Measurements from ENCODE around the gene PLEK2. TPM values are rescaled to one million over a fixed set of nuclear protein-coding genes. Genes with fewer than 3 reads are reported as not detected.

Gene PLEK2
- total and polyA plus RNA-seq, 2 of the 13 experiments (the other 11 are each of a cell fraction or from before 2014, with no cell fraction given) = 0.26 to 1.5 TPM

DNA sequence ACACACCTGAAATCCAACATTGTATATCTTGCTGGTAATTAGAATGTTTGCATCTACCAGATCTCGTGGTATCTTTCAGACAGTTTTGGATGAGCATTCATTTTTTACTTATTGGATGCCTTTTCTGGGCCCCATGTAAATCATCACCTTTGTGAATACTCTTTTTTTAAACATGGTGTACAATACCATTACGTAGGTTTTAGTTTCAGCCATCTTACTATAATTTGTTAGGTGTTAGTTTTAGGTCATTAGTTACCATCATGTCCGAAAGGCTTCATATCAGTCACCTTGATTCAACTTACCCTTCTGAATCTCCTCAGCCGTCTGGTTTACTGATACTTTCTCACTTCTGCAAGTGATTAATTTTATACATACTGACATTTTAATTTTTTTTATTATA is 46.5 kb downstream of the PLEK2 start (continued):
- TF ChIP-seq ZNF616 (CRISPR knock-in tag; IDR thresholded peaks at IDR 0.05; ENCODE audit: low read depth) = no peak
- TF ChIP-seq, protein P1, sequence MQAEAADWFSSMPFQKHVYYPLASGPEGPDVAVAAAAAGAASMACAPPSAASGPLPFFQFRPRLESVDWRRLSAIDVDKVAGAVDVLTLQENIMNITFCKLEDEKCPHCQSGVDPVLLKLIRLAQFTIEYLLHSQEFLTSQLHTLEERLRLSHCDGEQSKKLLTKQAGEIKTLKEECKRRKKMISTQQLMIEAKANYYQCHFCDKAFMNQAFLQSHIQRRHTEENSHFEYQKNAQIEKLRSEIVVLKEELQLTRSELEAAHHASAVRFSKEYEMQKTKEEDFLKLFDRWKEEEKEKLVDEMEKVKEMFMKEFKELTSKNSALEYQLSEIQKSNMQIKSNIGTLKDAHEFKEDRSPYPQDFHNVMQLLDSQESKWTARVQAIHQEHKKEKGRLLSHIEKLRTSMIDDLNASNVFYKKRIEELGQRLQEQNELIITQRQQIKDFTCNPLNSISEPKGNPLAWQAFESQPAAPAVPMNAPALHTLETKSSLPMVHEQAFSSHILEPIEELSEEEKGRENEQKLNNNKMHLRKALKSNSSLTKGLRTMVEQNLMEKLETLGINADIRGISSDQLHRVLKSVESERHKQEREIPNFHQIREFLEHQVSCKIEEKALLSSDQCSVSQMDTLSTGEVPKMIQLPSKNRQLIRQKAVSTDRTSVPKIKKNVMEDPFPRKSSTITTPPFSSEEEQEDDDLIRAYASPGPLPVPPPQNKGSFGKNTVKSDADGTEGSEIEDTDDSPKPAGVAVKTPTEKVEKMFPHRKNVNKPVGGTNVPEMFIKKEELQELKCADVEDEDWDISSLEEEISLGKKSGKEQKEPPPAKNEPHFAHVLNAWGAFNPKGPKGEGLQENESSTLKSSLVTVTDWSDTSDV (CRISPR knock-in tag; IDR thresholded peaks at IDR 0.05) = no peak

DNA sequence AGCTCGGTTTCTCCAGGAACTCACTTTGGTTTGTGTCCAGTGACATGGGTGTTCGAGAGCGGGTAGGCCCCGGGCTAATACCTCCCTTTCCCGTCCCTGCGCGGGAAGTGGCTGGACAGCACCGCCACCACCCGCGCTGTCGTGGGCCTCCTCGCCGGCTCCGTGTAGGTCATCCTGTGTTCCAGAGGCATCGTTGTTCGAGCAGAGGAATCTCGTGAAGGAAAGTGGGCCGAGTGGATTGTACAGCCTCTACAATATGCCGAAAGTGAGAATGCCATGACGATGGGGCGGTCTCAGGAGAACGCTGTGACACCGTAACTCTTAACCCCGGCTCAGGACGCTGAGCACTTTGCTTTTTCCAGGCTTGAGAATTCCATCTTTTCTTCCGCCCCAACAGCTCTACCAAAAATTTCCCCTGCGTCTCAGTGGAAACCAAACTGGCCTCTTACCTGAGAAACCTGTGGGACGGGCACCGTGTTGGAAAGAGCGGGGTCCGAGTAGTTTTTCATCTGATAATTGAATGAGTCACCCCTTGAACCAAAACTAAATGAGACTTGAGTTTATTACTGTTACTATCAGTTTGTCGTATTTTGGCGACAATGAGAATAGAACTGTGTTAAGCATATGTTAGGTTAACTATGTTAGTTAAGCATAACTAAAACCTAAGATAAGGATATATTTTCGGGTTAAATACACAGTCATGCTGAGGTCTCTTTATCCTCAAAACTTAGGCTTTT is 51.3 kb downstream of the PLEK2 start:
- Histone ChIP-seq H4K20me1 (ENCODE audit: insufficient read depth, low read length) (peaks cover 7% of the 10 kb centered on the region; the same call in 1 of the 2 replicates), H3K79me2 (ENCODE audit: insufficient read depth, low read length) (peaks cover 60% of the 10 kb centered on the region), H3K4me2 (ENCODE audit: low read depth, low read length) (peak overlapping the region; percentile 65), H3K4me1 (ENCODE audit: insufficient read depth, low read length) (peaks cover 43% of the 10 kb centered on the region), H3K27ac (ENCODE audit: extremely low read length, insufficient read depth, low read length) (peak overlapping the region; percentile 86), H2AFZ (ENCODE audit: low read length) (peak overlapping the region; percentile 84), H3K9ac (ENCODE audit: insufficient read depth, low read depth, low read length) (peak overlapping the region; percentile 89), H3K36me3 (replicated peaks in 1 of 2; ENCODE audit: control insufficient read depth in 1 of 2, insufficient read depth in 2 of 2, low read length in 2 of 2) (peaks cover 1 to 15% of the 10 kb centered on the region in 2 experiments; a peak in 3 of 5 replicates), H3K9me3 (ENCODE audit: low read length) (no peaks in the 10 kb centered on the region), H3K27me3 (ENCODE audit: control insufficient read depth in 1 of 2, insufficient read depth in 2 of 2, low read length in 2 of 2) (no peaks in the 10 kb centered on the region; a peak in 1 of 5 replicates), H3K4me3 (replicated peaks in 1 of 3; ENCODE audit: insufficient read depth in 1 of 3, low read depth in 2 of 3, low read length in 3 of 3) (peak overlapping the region; percentile 83 to 97 (median 93))
- FAIRE-seq = no peak
- ChIA-PET POLR2A (interaction anchor here (0.8 to 1.2 kb wide), 3 partner anchors 17 to 335 kb away, joined by 3 to 8 read pairs (median 3); partner anchors contain the start of gene RDH11), CTCF (ENCODE audit: low intra/inter-chr PET ratio, low total read pairs) (interaction anchor here (0.9 kb wide), 1 partner anchor 195 kb away, joined by 3 read pairs; no protein-coding TSS in a partner anchor)
- in situ Hi-C loops (cut with HindIII; ENCODE audit: extremely low pct_ligation_motif_present, low pct_unique_long_range_greater_than_20kb) (no loop called here), intact Hi-C loops (cut with micrococcal nuclease; ENCODE audit: unreplicated experiment) (no loop called here)
- peak; percentile 5 for DNase-seq (ENCODE audit: low spot score)
- peak; percentile 66 for ATAC-seq
- under 1% methylated on average over 19 of the region's 34 CpGs for WGBS (ENCODE audit: low lambda C conversion rate)
- TSS peak; percentile 76 for BruUV-seq (replicated peaks)
- TF ChIP-seq KLF16 (CRISPR knock-in tag; IDR thresholded peaks at IDR 0.05) = 0 out of 4 replicates have a peak, but pooled peaks of 1 of the 2 experiments have one; percentile 62
- TF ChIP-seq TEAD3 (CRISPR knock-in tag; optimal IDR thresholded peaks at IDR 0.05; ENCODE audit: borderline replicate concordance) = peak; percentile 3
- TF ChIP-seq EZH2 (conservative IDR thresholded peaks at IDR 0.05; ENCODE audit: low read depth, low read length) = no peak
- peak; percentile 3 for TF ChIP-seq SAP130 (CRISPR knock-in tag; IDR thresholded peaks at IDR 0.05; ENCODE audit: low read depth)
- TF ChIP-seq, protein P2, sequence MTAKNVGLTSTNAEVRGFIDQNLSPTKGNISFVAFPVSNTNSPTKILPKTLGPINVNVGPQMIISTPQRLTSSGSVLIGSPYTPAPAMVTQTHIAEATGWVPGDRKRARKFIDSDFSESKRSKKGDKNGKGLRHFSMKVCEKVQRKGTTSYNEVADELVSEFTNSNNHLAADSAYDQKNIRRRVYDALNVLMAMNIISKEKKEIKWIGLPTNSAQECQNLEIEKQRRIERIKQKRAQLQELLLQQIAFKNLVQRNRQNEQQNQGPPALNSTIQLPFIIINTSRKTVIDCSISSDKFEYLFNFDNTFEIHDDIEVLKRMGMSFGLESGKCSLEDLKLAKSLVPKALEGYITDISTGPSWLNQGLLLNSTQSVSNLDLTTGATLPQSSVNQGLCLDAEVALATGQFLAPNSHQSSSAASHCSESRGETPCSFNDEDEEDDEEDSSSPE (CRISPR knock-in tag; IDR thresholded peaks at IDR 0.05) = peak; percentile 48
- no peak for TF ChIP-seq RXRA (CRISPR knock-in tag; IDR thresholded peaks at IDR 0.05)
- no peak for TF ChIP-seq ZNF432 (CRISPR knock-in tag; IDR thresholded peaks at IDR 0.05; ENCODE audit: borderline replicate concordance)
- TF ChIP-seq, protein P3, sequence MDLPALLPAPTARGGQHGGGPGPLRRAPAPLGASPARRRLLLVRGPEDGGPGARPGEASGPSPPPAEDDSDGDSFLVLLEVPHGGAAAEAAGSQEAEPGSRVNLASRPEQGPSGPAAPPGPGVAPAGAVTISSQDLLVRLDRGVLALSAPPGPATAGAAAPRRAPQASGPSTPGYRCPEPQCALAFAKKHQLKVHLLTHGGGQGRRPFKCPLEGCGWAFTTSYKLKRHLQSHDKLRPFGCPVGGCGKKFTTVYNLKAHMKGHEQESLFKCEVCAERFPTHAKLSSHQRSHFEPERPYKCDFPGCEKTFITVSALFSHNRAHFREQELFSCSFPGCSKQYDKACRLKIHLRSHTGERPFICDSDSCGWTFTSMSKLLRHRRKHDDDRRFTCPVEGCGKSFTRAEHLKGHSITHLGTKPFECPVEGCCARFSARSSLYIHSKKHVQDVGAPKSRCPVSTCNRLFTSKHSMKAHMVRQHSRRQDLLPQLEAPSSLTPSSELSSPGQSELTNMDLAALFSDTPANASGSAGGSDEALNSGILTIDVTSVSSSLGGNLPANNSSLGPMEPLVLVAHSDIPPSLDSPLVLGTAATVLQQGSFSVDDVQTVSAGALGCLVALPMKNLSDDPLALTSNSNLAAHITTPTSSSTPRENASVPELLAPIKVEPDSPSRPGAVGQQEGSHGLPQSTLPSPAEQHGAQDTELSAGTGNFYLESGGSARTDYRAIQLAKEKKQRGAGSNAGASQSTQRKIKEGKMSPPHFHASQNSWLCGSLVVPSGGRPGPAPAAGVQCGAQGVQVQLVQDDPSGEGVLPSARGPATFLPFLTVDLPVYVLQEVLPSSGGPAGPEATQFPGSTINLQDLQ (CRISPR knock-in tag; IDR thresholded peaks at IDR 0.05) = peak; percentile 34; the same call in 1 of the 2 replicates
- TF ChIP-seq, protein P4, sequence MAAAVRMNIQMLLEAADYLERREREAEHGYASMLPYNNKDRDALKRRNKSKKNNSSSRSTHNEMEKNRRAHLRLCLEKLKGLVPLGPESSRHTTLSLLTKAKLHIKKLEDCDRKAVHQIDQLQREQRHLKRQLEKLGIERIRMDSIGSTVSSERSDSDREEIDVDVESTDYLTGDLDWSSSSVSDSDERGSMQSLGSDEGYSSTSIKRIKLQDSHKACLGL (CRISPR knock-in tag; IDR thresholded peaks at IDR 0.05) = peak; percentile 78; the same call in 1 of the 2 replicates
- 0 out of 2 replicates have a peak, but pooled peaks have one; percentile 4 for TF ChIP-seq ZSCAN21 (CRISPR knock-in tag; IDR thresholded peaks at IDR 0.05; ENCODE audit: borderline replicate concordance)
- TF ChIP-seq ZNF292 (CRISPR knock-in tag; IDR thresholded peaks at IDR 0.05; ENCODE audit: borderline replicate concordance, low read depth) = 0 out of 2 replicates have a peak, but pooled peaks have one; percentile 9
- TF ChIP-seq DMAP1 (CRISPR knock-in tag; IDR thresholded peaks at IDR 0.05) = 0 out of 2 replicates have a peak, but pooled peaks have one; percentile 2
